ENCODE measurements around the gene CD2BP2. TPM values are rescaled to one million over a fixed set of nuclear protein-coding genes. Genes with fewer than 3 reads are reported as not detected.
"Not testable (repeated sequence)": the region's sequence is repeated elsewhere in the genome, so short reads cannot be mapped to it uniquely, and the experiment has no call there.

Gene CD2BP2
- 10 to 100 TPM; 71.3 to 72.5 TPM for total RNA-seq

- POLR2A ChIA-PET: interaction anchor here (1.1 to 2.7 kb wide), 10 partner anchors 9 to 263 kb away, joined by 4 to 13 read pairs (median 6); partner anchors contain the start of genes SEPTIN1, TBC1D10B and ZNF48
- ATAC-seq (ENCODE audit: low read depth): peak; percentile 81
- Mint-ChIP-seq H3K9me3 (no peaks in the 10 kb centered on the region), H3K27me3 (no peaks in the 10 kb centered on the region), H3K4me1 (peaks cover 31% of the 10 kb centered on the region), H3K4me3 (peak within 1 kb of the TSS; percentile 94), H3K27ac (peak within 1 kb of the TSS; percentile 90), H3K36me3 (peaks cover 13% of the 10 kb centered on the region)
- peak; percentile 88 for DNase-seq
Observed at GRCh38 chr16:30355144-30355953, at the start of gene CD2BP2. CD2BP2 (minus strand) TSS chr16:30355308; CDS start chr16:30354681, 627 bp downstream.

DNA sequence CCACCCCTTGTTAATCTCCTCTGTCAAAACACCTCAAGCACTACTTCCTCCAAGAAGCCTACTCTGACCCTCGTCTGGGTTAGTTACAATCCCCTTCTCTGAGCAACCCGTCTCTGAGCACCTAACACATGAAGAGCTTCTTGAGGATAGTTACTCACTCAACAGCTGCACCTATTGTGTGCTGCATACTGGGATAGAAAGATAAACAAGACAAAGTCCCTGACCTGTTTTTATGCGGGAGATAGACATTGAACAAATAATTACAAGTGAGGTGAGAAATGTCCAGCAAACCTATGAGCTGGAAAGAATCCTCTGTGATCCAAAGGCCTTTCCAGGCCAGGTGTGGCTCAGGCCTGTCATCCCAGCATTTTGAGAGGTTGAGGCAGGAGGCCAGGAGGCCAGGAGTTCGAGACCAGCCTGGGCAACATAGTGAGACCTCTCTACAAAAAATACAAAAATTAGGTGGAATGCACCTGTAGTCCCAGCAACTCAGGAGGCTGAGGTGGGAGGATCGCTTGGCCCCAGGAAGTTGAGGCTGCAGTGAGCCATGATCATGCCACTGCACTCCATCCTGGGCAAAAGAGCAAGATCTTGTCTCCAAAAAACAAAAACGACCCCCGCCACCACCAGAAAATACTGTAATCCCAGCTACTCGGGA lies 46.8 kb upstream of the CD2BP2 start:
- Mint-ChIP-seq H3K36me3 (peaks cover 9% of the 10 kb centered on the region), H3K4me3 (peak overlapping the region; percentile 37), H3K4me1 (peaks cover 31% of the 10 kb centered on the region), H3K27me3 (peaks cover 6% of the 10 kb centered on the region), H3K9me3 (no peaks in the 10 kb centered on the region), H3K27ac (no peak overlapping the region)
- DNase-seq: no peak
- no peak for ATAC-seq (ENCODE audit: low read depth)
- POLR2A ChIA-PET: interaction anchor here (0.6 to 1.3 kb wide), 2 partner anchors 19 to 782 kb away, joined by 3 to 5 read pairs; partner anchors contain the start of gene SEPTIN1

DNA sequence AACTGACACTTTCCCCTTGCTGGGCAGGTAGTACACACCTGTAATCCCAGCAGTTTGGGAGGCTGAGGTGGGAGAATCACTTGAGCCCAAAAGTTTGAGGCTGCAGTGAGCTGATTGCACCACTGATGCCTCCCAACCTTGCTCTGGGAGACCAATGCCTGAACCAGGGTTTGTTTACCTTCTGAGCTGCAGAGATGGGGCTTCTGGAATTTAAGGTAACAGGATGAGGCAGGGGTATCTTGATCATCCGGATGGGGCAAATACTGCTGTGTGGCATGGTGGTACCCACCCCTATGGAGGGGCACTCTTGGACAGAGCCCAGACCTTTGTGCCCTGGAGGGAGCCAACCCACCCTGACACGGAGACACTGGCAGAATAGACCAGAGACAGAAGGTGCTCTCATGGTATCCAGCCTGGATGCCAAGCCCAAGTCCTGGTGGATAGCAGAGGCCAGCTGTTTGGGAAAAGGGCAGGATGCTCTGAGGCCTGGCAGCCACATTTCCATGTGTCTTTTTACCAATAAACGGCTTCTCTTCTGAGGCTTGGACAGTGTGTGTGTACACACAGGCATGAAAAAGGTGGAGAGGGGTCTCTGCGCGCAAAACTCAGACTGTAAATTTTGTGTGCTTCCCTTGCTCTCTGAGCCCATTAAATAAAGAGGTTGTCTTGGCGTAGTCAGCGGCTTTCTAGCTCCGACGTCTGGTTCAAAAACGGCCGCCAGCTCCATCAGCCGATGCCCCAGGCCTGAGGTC lies 44.5 kb upstream of the CD2BP2 start:
- Mint-ChIP-seq H3K27me3 (peaks cover 6% of the 10 kb centered on the region), H3K4me3 (peak overlapping the region; percentile 90), H3K27ac (peak overlapping the region; percentile 42), H3K9me3 (no peaks in the 10 kb centered on the region), H3K36me3 (peaks cover 10% of the 10 kb centered on the region), H3K4me1 (peaks cover 34% of the 10 kb centered on the region)
- ATAC-seq (ENCODE audit: low read depth) (no peak), DNase-seq (no peak)
- POLR2A ChIA-PET: interaction anchor here (1.6 to 2.2 kb wide), 2 partner anchors 18 kb away, joined by 4 to 8 read pairs; partner anchors contain the start of gene SEPTIN1

GRCh38 chr16:30398661-30399434 lies 43.7 kb upstream of the CD2BP2 start:
- peak overlapping the region; percentile 62 for H3K4me3 Mint-ChIP-seq
- H3K27me3 Mint-ChIP-seq: peaks cover 4% of the 10 kb centered on the region
- POLR2A ChIA-PET: interaction anchor here (2.2 to 4.2 kb wide), 2 partner anchors 17 to 18 kb away, joined by 8 to 74 read pairs; partner anchors contain the start of gene SEPTIN1

GRCh38 chr16:30397776-30398660 lies 42.9 kb upstream of the CD2BP2 start:
- H3K27me3 Mint-ChIP-seq: peaks cover 4% of the 10 kb centered on the region
- H3K4me3 Mint-ChIP-seq: no peak overlapping the region
- H3K36me3 Mint-ChIP-seq: peaks cover 10% of the 10 kb centered on the region
- H3K4me1 Mint-ChIP-seq: peaks cover 38% of the 10 kb centered on the region
- ATAC-seq (ENCODE audit: low read depth) (no peak), DNase-seq (peak; percentile 37)
- no peaks in the 10 kb centered on the region for H3K9me3 Mint-ChIP-seq
- POLR2A ChIA-PET: interaction anchor here (1.4 to 4.2 kb wide), 2 partner anchors 9 to 17 kb away, joined by 7 to 74 read pairs; partner anchors contain the start of genes SEPTIN1 and ZNF771
- H3K27ac Mint-ChIP-seq: no peak overlapping the region

More at GRCh38 chr16:30398661-30399434, 43.7 kb upstream of the CD2BP2 start:
- peak overlapping the region; percentile 11 for H3K27ac Mint-ChIP-seq
- DNase-seq (no peak), ATAC-seq (ENCODE audit: low read depth) (no peak)
- H3K36me3 Mint-ChIP-seq: peaks cover 10% of the 10 kb centered on the region
- H3K9me3 Mint-ChIP-seq: no peaks in the 10 kb centered on the region
- H3K4me1 Mint-ChIP-seq: peaks cover 38% of the 10 kb centered on the region

GRCh38 chr16:30397056-30397455 lies 41.9 kb upstream of the CD2BP2 start:
- DNase-seq: no peak
- H3K4me1 Mint-ChIP-seq: peaks cover 41% of the 10 kb centered on the region
- no peaks in the 10 kb centered on the region for H3K9me3 Mint-ChIP-seq
- H3K27ac Mint-ChIP-seq: peak overlapping the region; percentile 70
- peaks cover 10% of the 10 kb centered on the region for H3K36me3 Mint-ChIP-seq
- POLR2A ChIA-PET: interaction anchor here (0.6 to 4.2 kb wide), 3 partner anchors 10 to 212 kb away, joined by 3 to 74 read pairs (median 7); partner anchors contain the start of genes SEPTIN1 and ZNF771
- no peak for ATAC-seq (ENCODE audit: low read depth)
- peak overlapping the region; percentile 51 for H3K4me3 Mint-ChIP-seq
- peaks cover 4% of the 10 kb centered on the region for H3K27me3 Mint-ChIP-seq

DNA sequence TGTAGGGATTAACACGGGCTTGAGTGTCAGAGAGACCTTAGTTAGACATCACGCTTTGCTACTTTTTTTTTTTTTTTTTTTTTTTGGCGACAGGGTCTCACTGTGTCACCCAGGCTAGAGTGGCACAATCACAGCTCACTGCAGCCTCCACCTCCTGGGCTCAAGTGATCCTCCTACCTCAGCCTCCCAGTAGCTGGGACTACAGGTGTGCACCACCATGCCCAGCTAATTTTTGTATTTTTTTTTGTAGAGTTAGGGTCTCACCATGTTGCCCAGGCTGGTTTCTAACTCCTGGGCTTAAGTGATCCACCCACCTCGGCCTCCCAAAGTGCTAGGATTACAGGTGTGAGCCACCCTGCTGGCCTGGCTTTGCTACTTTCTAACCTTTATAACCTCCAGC lies 41.5 kb upstream of the CD2BP2 start:
- not testable (repeated sequence) for H3K9me3 Mint-ChIP-seq; H3K27ac Mint-ChIP-seq; ATAC-seq (ENCODE audit: low read depth); H3K27me3 Mint-ChIP-seq; DNase-seq
- peaks cover 10% of the 10 kb centered on the region for H3K36me3 Mint-ChIP-seq
- H3K4me1 Mint-ChIP-seq: peaks cover 39% of the 10 kb centered on the region
- POLR2A ChIA-PET: interaction anchor here (0.6 to 4.2 kb wide), 6 partner anchors 11 to 376 kb away, joined by 3 to 74 read pairs (median 8); partner anchors contain the start of genes CD2BP2, SEPTIN1, TBC1D10B and ZNF771
- H3K4me3 Mint-ChIP-seq: peak overlapping the region; percentile 94

GRCh38 chr16:30395992-30396585 lies 41.0 kb upstream of the CD2BP2 start:
- DNase-seq: no peak
- peak overlapping the region; percentile 66 for H3K27ac Mint-ChIP-seq
- peaks cover 37% of the 10 kb centered on the region for H3K4me1 Mint-ChIP-seq
- H3K36me3 Mint-ChIP-seq: peaks cover 10% of the 10 kb centered on the region
- H3K4me3 Mint-ChIP-seq: peak overlapping the region; percentile 94
- POLR2A ChIA-PET: interaction anchor here (0.6 to 4.2 kb wide), 12 partner anchors 12 to 376 kb away, joined by 3 to 74 read pairs (median 4); partner anchors contain the start of genes ALDOA, CD2BP2, DCTPP1 and SEPTIN1
- no peaks in the 10 kb centered on the region for H3K9me3 Mint-ChIP-seq
- H3K27me3 Mint-ChIP-seq: no peaks in the 10 kb centered on the region
- ATAC-seq (ENCODE audit: low read depth): peak; percentile 1

DNA sequence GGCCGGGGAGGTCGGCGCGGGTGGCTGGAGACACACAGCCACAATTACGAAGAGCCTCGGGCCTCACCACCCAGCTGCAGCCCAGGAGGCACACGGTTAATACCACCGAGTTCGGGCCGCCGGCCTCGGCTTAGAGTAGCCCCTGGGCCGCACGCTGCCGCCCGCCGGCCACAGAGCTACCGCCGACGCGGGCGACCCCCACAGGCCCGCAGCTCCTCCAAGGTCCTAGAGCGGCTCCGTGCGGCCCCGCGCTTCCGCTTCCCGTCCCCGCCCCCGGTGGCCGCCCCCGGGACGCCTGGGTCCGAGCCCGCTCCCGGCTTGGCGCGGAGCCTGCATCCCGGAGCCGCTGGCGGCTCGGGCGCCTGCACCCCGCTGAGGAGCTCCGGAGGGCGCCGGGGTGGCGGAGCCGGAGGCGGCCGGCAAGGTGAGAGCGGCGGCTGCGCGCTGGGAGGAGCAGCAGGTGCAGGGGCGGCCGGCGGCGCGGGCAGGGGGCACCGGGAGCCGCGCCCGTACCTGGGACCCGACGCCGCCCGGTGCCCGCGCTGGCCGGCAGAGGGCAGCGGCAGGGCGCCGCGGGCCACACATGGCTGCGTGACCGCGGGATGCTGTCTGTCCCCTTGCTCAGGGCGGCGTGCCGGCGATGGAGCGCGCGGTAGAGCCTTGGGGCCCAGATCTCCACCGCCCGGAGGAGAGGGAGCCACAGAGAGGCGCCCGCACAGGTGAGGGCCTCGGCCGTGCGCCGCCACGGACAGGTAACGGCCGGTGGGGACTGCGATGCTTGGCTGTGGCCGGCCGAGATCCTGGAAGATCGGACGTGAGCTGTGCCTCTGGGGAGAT lies 40.3 kb upstream of the CD2BP2 start, which contains the start of gene ZNF48:
TSS of gene ZNF48 (plus strand) at position 266 of the 837 bp plus-strand sequence. CDS start at position 641, 375 bp downstream.
- Mint-ChIP-seq H3K4me1 (peaks cover 34% of the 10 kb centered on the region), H3K36me3 (peaks cover 10% of the 10 kb centered on the region), H3K27ac (peak within 1 kb of the TSS; percentile 82), H3K27me3 (no peaks in the 10 kb centered on the region), H3K9me3 (no peaks in the 10 kb centered on the region), H3K4me3 (peak within 1 kb of the TSS; percentile 94)
- POLR2A ChIA-PET: interaction anchor here (0.5 to 4.2 kb wide), 14 partner anchors 12 to 330 kb away, joined by 3 to 74 read pairs (median 4); partner anchors contain the start of genes ALDOA, CD2BP2, CORO1A and DCTPP1
- ATAC-seq (ENCODE audit: low read depth) (peak; percentile 75), DNase-seq (peak; percentile 79)

- POLR2A ChIA-PET: interaction anchor here (0.8 to 4.2 kb wide), 8 partner anchors 12 to 64 kb away, joined by 3 to 74 read pairs (median 4); partner anchors contain the start of genes CD2BP2, SEPTIN1, TBC1D10B and ZNF771
- Mint-ChIP-seq H3K27ac (peak overlapping the region; percentile 82), H3K9me3 (no peaks in the 10 kb centered on the region), H3K4me1 (peaks cover 30% of the 10 kb centered on the region), H3K27me3 (no peaks in the 10 kb centered on the region), H3K36me3 (peaks cover 10% of the 10 kb centered on the region), H3K4me3 (peak overlapping the region; percentile 94)
- DNase-seq (no peak), ATAC-seq (ENCODE audit: low read depth) (no peak)
Observed at GRCh38 chr16:30394592-30395154, 39.6 kb upstream of the CD2BP2 start.

Measured in activated naive CD8-positive, alpha-beta T cell treated with anti-CD3 and anti-CD28 coated beads, Interleukin-2, amount 10 ng/mL, durations not matched to agents 7 days and 5 days (primary cell).